HG02642 (cell line): ENCODE measurements around the gene HBS1L.

Experiments used
- ATAC-seq: cut with Tn5 transposase; IDR thresholded peaks from one replicate; pipeline ENCODE4 v1.9.1; 2021; ENCODE audit warnings: mild to moderate bottlenecking; ENCODE audit not compliant: unreplicated experiment, poor library complexity

HBS1L gene

DNA sequence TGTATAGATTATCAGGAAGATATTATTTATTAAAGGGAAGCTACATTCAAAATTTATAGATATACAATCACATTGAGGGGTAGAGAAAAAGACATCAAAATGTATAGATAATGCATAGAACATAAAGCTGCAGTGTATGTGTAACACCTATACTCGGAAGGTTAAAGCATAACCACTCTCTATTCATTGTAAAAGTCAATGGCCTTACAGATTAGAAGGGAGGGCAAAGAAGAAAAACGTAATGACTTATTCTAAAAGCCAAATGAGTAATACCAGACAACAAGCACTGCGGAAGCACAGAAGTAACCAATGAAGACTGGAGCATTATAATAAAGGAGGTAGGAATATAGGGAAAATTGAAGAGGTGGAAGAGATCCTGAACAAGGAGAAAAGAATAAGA lies 11.3 kb downstream of the HBS1L start:
- no peak for ATAC-seq

DNA sequence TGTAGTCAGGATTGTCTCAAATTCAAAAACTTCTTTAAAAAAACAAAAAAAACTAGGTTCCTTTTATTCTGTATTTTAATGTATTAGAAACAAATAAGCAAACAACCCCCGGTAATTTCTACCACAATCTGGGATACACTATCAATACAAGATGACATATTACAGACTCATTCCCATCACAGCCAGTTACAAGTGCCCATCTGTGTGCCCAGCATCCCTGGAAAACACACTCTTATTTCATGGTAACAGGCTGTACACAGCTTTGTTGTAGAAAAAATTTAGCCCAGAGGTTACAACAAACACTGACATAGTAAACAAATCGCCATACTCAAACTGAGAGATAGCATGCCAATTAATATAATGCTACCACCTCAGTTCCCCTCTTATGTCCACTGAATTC lies 16.3 kb downstream of the HBS1L start:
- no peak for ATAC-seq

- ATAC-seq: no peak
Observed at GRCh38 chr6:135037541-135037940, 17.1 kb downstream of the HBS1L start.

DNA sequence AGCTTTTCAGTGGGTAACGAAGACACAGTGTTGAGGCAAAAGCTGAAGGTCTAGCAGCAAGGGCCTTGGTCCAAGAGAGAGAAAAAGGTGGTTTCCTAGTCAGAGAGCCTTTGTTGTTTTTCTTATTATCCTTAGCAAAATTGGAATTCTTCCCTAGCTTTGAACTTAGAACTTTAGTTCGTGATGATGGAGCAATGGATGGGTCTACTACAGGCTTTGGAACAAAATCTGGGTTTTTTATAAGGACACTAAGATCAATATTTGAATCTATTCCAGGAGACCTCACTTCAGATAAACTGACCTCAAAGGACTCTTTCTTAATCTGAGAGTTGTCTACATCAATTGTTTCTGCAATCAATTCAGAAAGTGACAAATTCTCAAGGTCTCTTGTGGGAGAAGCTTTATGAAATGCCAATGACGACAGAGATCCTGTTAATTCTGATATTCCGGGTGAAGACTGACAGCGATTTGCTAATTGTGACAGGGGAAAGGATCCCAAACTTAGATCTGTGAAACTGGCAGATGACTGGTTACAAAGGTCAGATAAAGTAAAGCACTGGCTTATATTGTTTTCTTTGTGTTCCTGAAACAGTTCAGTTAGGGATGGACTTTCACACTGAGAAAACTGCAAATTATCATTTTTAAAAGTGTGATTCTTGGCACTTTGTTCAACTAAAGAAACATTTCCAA lies 17.7 kb downstream of the HBS1L start:
- ATAC-seq: no peak

- ATAC-seq: no peak
Observed at GRCh38 chr6:135033238-135033637, 21.4 kb downstream of the HBS1L start.

DNA sequence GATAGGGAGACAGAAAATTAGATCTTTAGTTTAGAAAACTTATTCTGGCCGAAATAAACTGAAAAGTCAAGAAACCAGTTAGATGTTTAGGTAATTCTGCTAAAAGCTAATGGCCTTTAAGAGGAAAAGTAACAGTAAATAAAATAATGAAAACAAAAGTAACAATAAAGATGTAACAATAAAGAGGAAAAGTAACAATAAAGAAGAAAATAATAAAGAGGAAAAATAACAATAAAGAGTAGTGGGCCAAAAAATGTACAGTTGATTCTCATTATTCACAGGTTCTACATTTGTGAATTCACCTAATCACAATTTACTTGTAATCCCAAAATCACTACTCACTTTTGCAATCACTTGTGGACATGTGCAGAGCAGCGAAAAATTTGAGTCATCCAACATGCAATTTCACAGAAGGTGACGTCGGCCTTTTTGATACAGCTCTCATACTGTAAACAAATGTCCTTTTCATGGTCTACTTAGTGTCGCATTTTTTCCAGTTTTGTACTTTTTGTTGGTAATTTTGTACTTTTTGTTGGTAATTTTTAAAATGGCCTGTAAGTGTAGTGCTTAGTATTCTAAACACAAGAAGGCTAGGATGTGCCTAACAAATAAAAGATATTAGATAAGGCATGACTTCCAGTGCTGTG lies 24.0 kb downstream of the HBS1L start:
- no peak for ATAC-seq

- peak; percentile 96 for ATAC-seq
Observed at GRCh38 chr6:135030056-135030473, 24.6 kb downstream of the HBS1L start.

- no peak for ATAC-seq
Observed at GRCh38 chr6:135025775-135026174, 28.8 kb downstream of the HBS1L start.

DNA sequence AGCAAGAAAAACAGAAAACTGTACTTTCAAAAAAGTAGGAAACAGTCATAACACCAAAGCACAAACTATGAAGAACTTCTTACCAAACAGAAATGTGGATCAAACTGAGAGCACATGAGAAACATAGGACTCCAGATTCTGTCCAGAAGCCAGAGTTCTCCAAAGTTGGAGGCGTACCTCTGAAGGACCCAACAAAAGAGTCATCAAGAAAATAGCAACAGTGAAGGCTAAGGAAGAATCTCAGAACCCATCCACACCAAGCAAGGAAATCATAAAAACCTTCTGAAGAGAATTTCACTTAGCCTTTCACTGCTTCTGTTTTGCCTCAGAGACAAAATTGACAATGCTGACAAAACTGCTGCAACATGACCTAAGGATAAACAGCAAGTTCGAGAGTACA lies 29.4 kb downstream of the HBS1L start:
- ATAC-seq: no peak

GRCh38 chr6:135022050-135022697 lies 32.4 kb downstream of the HBS1L start:
- no peak for ATAC-seq

DNA sequence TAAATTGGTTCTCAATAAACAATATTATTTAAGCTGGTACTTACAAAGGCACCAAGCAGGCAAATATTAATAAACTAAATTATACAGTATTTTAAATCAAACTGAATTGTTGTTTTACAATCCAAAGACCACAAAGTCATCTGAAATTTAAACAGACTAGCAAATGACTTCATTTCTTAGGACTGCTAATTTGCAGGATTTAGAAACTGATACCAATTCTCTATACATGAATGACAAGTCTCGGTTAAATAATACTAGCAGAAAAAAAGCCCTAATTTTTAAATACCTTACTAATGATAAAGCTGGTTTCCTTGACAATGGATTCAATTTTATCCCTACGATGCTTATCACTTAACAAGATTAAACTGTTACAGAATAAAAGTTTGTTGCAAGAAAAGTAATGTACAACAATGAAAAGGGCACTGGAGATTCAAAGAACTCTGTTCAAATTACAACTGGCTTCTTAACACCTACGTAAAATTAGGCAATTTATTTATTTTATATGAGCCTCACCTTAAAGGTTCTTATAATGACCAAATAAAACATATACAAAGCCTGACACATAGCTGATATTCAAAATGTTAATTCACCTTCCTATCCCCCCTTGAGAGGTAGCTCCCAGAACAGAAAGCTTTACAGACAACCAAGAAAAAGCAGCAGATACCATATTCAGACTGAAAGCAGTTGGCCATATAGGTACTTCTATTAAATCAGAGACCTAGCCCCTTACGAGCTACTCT lies 33.1 kb downstream of the HBS1L start:
- no peak for ATAC-seq

- ATAC-seq: no peak
Observed at GRCh38 chr6:135018941-135019340, 35.7 kb downstream of the HBS1L start.

- no peak for ATAC-seq
Observed at GRCh38 chr6:135018052-135018451, 36.6 kb downstream of the HBS1L start.

DNA sequence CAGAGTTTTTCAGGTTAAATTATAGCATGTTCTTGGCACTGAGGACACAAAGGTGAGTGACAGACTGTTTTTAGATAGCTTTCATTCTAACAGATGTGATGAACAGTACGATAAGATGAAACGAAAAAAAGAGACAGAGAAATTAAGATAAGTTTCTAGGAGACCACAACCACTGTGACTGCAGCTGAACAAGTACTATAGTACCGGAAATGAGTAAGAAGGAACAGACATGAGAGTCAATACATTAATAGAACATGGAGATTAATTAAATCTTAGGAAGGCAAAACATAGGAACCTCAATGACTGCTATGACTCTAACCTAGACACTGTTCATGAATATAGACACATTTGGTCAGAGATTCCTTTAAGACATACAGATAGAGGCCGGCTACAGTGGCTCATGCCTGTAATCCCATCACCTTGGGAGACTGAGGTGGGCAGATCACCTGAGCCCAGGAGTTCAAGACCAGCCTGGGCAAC lies 40.2 kb downstream of the HBS1L start:
- ATAC-seq: peak; percentile 92

- no peak for ATAC-seq
Observed at GRCh38 chr6:135013211-135013610, 41.4 kb downstream of the HBS1L start.

DNA sequence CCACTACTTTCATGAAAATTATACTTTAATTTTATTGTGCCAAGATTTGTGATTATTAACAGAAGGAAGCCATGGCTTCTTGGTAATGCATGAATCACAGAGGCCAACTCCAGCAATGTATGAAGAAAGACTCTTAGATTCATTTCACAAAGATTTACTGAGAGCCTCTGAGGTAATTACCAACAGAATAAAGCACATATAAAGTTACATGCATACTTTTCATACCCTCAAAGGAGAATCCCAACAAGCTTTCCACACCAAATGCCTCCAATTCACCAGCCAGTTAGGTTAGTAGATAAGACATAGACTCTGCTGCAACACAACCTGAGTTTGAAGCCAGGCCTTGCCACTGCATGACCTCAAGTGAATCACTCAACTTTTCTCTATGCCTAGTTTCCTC lies 41.9 kb downstream of the HBS1L start:
- no peak for ATAC-seq

GRCh38 chr6:135012349-135012748 lies 42.3 kb downstream of the HBS1L start:
- ATAC-seq: no peak

DNA sequence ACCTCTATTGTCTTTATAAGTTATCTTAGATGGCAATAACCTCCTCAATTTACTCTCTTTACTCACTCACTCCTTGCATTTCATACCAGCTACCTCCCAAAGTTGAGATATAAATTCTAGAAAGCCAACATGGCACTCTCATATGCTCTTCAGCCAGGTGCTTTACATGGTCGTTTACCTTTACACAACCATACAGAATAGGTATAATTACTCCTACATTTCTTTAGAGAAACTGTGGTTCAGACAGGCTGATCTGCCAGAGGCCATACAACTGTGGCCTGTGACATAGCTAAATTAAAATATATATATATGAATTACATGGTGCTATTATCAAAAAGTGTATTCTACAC lies 45.7 kb downstream of the HBS1L start:
- ATAC-seq: peak; percentile 23

- peak; percentile 94 for ATAC-seq
Observed at GRCh38 chr6:135008072-135008940, 46.3 kb downstream of the HBS1L start.

DNA sequence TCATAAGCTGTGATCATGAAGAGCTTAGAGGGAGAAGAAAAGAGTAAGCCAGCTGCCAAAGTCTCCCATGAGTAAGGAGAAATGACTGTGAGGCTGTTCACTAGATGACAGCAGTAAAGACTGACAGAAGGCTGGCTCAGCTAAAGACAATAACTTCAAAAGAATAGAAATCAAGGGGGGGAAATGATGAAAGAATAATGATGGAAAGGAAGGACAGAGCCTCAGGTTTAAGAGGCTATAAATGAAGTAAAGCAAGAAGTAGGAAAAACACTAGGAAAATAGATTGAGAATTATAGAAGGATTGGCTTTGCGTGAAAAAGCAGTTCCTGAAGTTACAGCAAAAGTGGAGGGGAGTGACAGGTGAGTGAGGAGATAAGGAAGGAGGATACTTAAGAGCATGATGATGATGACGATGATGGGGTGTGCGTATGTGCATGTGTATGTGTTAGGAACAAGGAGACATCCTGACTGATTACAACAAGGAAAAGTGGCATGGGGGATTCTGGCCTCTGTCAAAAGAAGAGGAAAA lies 48.2 kb downstream of the HBS1L start:
- ATAC-seq: no peak
